H1 (cell line): ENCODE results near the gene ENAH. TPM values are rescaled to one million over a fixed set of nuclear protein-coding genes. Genes with fewer than 3 reads are reported as not detected.

Source experiments
- ASH2L ChIP-seq: fragments of 200-600, 300-600 bp; sonication (generic); IDR thresholded peaks from one replicate; pipeline ENCODE4 v1.7.1; 2017; ENCODE audit warnings: low read length
- EGR1 ChIP-seq: IDR thresholded peaks from 2 replicates; pipeline ENCODE4 v1.6.1; 2011; ENCODE audit warnings: low read depth, low read length, borderline replicate concordance
- EZH2 ChIP-seq: fragments of 200-600 bp; sonication (generic); IDR thresholded peaks from 2 replicates; pipeline ENCODE4 v1.7.1; 2012; ENCODE audit warnings: low read depth, mild to moderate bottlenecking, moderate library complexity, low read length, inconsistent platforms; ENCODE audit not compliant: severe bottlenecking
- GABPA ChIP-seq: IDR thresholded peaks from 2 replicates; pipeline ENCODE4 v1.6.1; 2011; ENCODE audit warnings: mild to moderate bottlenecking, low read length, moderate library complexity, borderline replicate concordance; ENCODE audit not compliant: insufficient read depth
- TAF1 ChIP-seq: IDR thresholded peaks from 2 replicates; pipeline ENCODE4 v1.6.1; 2011; ENCODE audit warnings: mild to moderate bottlenecking, low read depth, low read length
- polyA plus RNA-seq, 7 experiments: library from polyadenylated mRNA; depleted of rRNA in 3 of 7; stranded (reverse) in 5 of 7; unstranded in 2 of 7; fragments of >200 nt in 5 of 7; fragments of 200-250 nt in 2 of 7; gene quantifications; 1 replicate in 5 of 7; 2 replicates in 1 of 7; 4 replicates in 1 of 7; pipeline versions ENCODE4 v1.2.1 to v1.2.3, GENCODE V29; 2011 to 2013; ENCODE audit warnings: missing spikeins in 2 of 7, mixed read lengths in 2 of 7
- total RNA-seq: library from RNA; stranded (reverse); fragmentation: NEBNext Ultra II Directional; extraction: Animal tissue kit (Norgen Biotek cat#: 25700); gene quantifications from 2 replicates; pipeline ENCODE4 v1.2.1, GENCODE V29; 2021
- TF ChIP-seq, protein P1 (sequence below), 3 experiments: IDR thresholded peaks; 1 replicate in 2 of 3; 2 replicates in 1 of 3; pipeline versions ENCODE4 v1.5.1 to v1.6.1; 2011; ENCODE audit warnings: low read length in 3 of 3, mild to moderate bottlenecking in 3 of 3, inconsistent platforms in 2 of 3, low read depth in 1 of 3, moderate library complexity in 1 of 3; ENCODE audit not compliant: insufficient read depth in 1 of 3; ENCODE audit errors: control extremely low read depth in 1 of 3
- TF ChIP-seq, protein P2 (sequence below): IDR thresholded peaks from 2 replicates; pipeline ENCODE4 v1.6.1; 2012; ENCODE audit warnings: inconsistent platforms

The ENAH gene
- total and polyA plus RNA-seq, 2 of the 8 experiments (the other 6 are each of a cell fraction or from before 2014, with no cell fraction given): 39.1 to 335 TPM

DNA sequence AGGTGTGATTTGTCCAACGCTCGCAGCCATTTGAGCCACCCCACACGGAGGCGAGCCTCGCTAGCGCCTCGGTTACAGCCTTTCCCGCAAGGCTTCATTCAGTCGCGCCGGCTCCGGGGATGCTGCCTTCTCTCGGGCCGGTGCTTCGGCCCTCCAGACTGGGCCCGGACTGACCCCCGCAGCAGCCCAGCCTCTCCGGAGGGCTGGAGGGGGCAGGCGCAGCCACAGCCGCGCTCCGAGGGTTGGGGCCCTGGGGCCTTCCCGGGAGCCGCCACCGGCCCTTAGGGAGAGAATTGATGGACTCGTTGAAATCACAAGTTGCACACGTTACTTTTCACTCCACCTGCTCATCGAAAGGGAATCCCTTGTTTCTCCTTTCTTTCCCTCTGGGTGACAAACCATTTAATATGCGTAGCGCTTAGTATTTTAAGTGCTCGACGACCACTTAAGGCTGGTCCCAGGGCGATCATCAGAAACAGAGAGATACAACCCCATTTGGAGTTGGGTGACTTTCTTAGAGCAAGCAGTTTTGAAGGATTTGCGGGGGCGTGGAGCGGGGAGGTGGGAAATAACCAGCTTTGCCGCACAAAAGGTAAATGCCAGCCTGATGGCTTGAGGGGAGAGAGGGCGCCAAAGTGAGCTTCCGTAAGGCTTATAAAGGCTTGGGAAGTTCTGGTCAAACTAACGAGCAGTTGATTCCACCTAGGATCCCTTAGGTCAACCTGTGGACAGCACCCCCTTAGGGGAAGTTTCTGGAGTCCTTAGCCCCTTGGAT, 24.6 kb upstream of the ENAH start (continued):
- TF ChIP-seq GABPA: peak; percentile 60; the same call in 1 of the 2 replicates
- TF ChIP-seq, protein P1, sequence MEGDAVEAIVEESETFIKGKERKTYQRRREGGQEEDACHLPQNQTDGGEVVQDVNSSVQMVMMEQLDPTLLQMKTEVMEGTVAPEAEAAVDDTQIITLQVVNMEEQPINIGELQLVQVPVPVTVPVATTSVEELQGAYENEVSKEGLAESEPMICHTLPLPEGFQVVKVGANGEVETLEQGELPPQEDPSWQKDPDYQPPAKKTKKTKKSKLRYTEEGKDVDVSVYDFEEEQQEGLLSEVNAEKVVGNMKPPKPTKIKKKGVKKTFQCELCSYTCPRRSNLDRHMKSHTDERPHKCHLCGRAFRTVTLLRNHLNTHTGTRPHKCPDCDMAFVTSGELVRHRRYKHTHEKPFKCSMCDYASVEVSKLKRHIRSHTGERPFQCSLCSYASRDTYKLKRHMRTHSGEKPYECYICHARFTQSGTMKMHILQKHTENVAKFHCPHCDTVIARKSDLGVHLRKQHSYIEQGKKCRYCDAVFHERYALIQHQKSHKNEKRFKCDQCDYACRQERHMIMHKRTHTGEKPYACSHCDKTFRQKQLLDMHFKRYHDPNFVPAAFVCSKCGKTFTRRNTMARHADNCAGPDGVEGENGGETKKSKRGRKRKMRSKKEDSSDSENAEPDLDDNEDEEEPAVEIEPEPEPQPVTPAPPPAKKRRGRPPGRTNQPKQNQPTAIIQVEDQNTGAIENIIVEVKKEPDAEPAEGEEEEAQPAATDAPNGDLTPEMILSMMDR (IDR thresholded peaks at IDR 0.05; ENCODE audit: control extremely low read depth in 1 of 3, insufficient read depth in 1 of 3, low read depth in 1 of 3, low read length in 3 of 3): peak in 1 of 3 experiments; percentile 20; a peak in 1 of 4 replicates
- peak; percentile 45 for TF ChIP-seq EZH2
- peak; percentile 86 for TF ChIP-seq ASH2L
- TF ChIP-seq, protein P2, sequence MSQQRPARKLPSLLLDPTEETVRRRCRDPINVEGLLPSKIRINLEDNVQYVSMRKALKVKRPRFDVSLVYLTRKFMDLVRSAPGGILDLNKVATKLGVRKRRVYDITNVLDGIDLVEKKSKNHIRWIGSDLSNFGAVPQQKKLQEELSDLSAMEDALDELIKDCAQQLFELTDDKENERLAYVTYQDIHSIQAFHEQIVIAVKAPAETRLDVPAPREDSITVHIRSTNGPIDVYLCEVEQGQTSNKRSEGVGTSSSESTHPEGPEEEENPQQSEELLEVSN: peak; percentile 74
- peak; percentile 84; the same call in 1 of the 2 replicates for TF ChIP-seq EGR1
- peak; percentile 53; the same call in 1 of the 2 replicates for TF ChIP-seq TAF1
